GM23248 (cell line): ENCODE results near the gene NKIRAS1. TPM values are rescaled to one million over a fixed set of nuclear protein-coding genes. Genes with fewer than 3 reads are reported as not detected.
A peak's percentile ranks its signal among the peaks of the same experiment; 100 is the strongest.

Experiments used
- DNase-seq: peaks from one replicate; pipeline ENCODE4 v3.0.0-alpha.2; 2015
- H2AFZ ChIP-seq: fragments of 200-600 bp; sonication (generic); 2 replicates; pipeline ENCODE4 v1.6.1; 2016; ENCODE audit warnings: antibody characterized with exemption
- H3F3A ChIP-seq: fragments of 200-600 bp; sonication (generic); 2 replicates; pipeline ENCODE4 v1.6.1; 2016; ENCODE audit warnings: mild to moderate bottlenecking, antibody characterized with exemption, mixed run types; ENCODE audit not compliant: insufficient read depth
- H3K27ac ChIP-seq: fragments of 200-600 bp; sonication (generic); 2 replicates; pipeline ENCODE4 v1.5.1; 2016; ENCODE audit warnings: mild to moderate bottlenecking
- H3K27me3 ChIP-seq: fragments of 200-600 bp; sonication (generic); replicated peaks from 2 replicates; pipeline ENCODE4 v1.6.1; 2016; ENCODE audit warnings: mild to moderate bottlenecking; ENCODE audit not compliant: insufficient read depth
- H3K36me3 ChIP-seq: fragments of 200-600 bp; sonication (generic); 2 replicates; pipeline ENCODE4 v1.6.1; 2016; ENCODE audit warnings: low read depth, mild to moderate bottlenecking
- H3K4me1 ChIP-seq: fragments of 200-600 bp; sonication (generic); 2 replicates; pipeline ENCODE4 v1.6.1; 2016; ENCODE audit warnings: mild to moderate bottlenecking; ENCODE audit not compliant: insufficient read depth
- H3K4me2 ChIP-seq: fragments of 200-600 bp; sonication (generic); one replicate; pipeline ENCODE4 v1.6.1; 2016; ENCODE audit warnings: mild to moderate bottlenecking; ENCODE audit not compliant: unreplicated experiment
- H3K4me3 ChIP-seq: fragments of 200-600 bp; sonication (generic); 2 replicates; pipeline ENCODE4 v1.5.1; 2016; ENCODE audit warnings: mild to moderate bottlenecking
- H3K79me2 ChIP-seq: fragments of 200-600 bp; sonication (generic); 2 replicates; pipeline ENCODE4 v1.6.1; 2016; ENCODE audit warnings: mild to moderate bottlenecking; ENCODE audit not compliant: insufficient read depth
- H3K9ac ChIP-seq: fragments of 200-600 bp; sonication (generic); 2 replicates; pipeline ENCODE4 v1.6.1; 2016; ENCODE audit warnings: mild to moderate bottlenecking
- H3K9me2 ChIP-seq: fragments of 200-600 bp; sonication (generic); 2 replicates; pipeline ENCODE4 v1.6.1; 2016; ENCODE audit warnings: mixed run types, mild to moderate bottlenecking, moderate library complexity; ENCODE audit not compliant: insufficient read depth
- H3K9me3 ChIP-seq: fragments of 200-600 bp; sonication (generic); one replicate; pipeline ENCODE4 v1.6.1; 2017; ENCODE audit warnings: low read depth
- H4K20me1 ChIP-seq: fragments of 200-600 bp; sonication (generic); 2 replicates; pipeline ENCODE4 v1.6.0; 2016; ENCODE audit not compliant: insufficient read depth
- EZH2 ChIP-seq: fragments of 200-600 bp; sonication (generic); IDR thresholded peaks from 2 replicates; pipeline ENCODE4 v1.6.1; 2018; ENCODE audit warnings: antibody characterized with exemption, mild to moderate bottlenecking; ENCODE audit not compliant: insufficient read depth, poor library complexity, severe bottlenecking
- EZH2phosphoT487 ChIP-seq: fragments of 200-600 bp; sonication (generic); IDR thresholded peaks from 2 replicates; pipeline ENCODE4 v1.6.1; 2018; ENCODE audit warnings: antibody characterized with exemption, moderate library complexity, mild to moderate bottlenecking, low read depth; ENCODE audit not compliant: insufficient read depth
- WGBS, 2 experiments: methylation state at CpG; one replicate each; pipeline ENCODE4 v1.1.6; 2015 to 2017; ENCODE audit warnings: low lambda C conversion rate in 2 of 2, low coverage in 1 of 2; ENCODE audit errors: missing lambda C conversion rate in 2 of 2; 5-methylcytosine and 5-hydroxymethylcytosine counted together
- in situ Hi-C: fragments of 300-500 bp; cut with MboI; formaldehyde crosslinking; loops from 2 replicates; pipeline ENCODE4 v1.15.0; 2020
- polyA plus RNA-seq: library from polyadenylated mRNA; unstranded; fragments of >200 nt; fragmentation: Nextera tagmentation; extraction: Ambion mirVana; gene quantifications from 2 replicates; pipeline ENCODE4 v1.2.1, GENCODE V29; 2016
- total RNA-seq: library from RNA; depleted of rRNA; stranded (reverse); fragments of >200 nt; shearing (Covaris generic); gene quantifications from 2 replicates; pipeline ENCODE4 v1.2.3, GENCODE V29; 2014; rRNA removed

NKIRAS1 gene
- total RNA-seq (15.0 and 18.5 TPM in 2 replicates), polyA plus RNA-seq (17.2 and 18.9 TPM in 2 replicates)

DNA sequence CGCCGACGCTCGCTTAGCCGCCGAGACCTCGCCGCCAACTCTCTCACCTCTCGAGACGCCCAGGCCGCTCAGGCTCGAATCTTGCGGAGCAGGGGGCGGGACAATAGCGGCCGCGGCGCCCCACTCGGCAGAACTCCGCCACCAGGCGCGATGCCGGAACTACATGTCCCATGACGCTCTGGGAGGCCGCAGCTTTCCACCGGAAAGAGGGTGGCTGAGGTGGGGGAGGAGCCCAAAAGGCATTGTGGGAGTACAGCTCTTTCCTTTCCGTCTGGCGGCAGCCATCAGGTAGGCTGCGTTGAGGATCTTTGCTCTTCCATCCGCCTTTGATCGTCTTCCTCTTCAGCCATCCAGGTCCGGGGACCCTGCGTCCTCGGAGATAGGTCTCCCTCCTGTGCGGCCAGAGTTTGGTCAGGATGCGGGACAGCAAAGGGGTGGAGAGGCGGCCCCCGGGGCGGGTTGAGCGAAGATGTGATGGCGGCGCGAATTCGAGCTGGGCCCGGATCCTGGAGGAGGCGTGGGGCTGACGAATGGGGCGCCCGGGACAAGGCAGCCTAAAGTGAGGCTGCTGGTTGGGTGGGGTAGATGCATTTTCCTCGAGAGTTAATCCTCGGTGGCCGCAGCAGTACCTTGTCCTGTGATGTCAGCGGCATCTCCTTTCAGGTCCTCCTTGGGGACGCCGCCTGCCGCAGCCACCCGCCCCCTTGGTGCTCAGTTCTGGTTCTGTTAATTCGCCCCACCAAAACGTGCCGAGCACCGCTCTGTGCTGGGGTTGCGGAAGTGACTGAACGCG, at the start of gene NKIRAS1, which contains the start of gene RPL15:
TSS of gene NKIRAS1 (minus strand) at position 105 of the 793 bp plus-strand sequence. CDS start 6,086 bp downstream, outside the sequence.
TSS of gene RPL15 (plus strand) at position 247 of the 793 bp plus-strand sequence. CDS start 728 bp downstream, outside the sequence.
- no peaks in the 10 kb centered on the region for H3K27me3 ChIP-seq
- peak within 1 kb of the TSS; percentile 96 for H3K9ac ChIP-seq
- H2AFZ ChIP-seq, result peak within 1 kb of the TSS; percentile 93
- H3K4me1 ChIP-seq, result peaks cover 32% of the 10 kb centered on the region
- peak within 1 kb of the TSS; percentile 100 for H3K4me2 ChIP-seq
- peaks cover 59% of the 10 kb centered on the region for H3F3A ChIP-seq
- peaks cover 31% of the 10 kb centered on the region for H3K36me3 ChIP-seq
- 1% methylated on average over 58 to 64 of the region's 64 CpGs for WGBS, 2 experiments
- no peaks in the 10 kb centered on the region for H3K9me3 ChIP-seq
- H3K79me2 ChIP-seq, result peaks cover 72% of the 10 kb centered on the region
- no peaks in the 10 kb centered on the region for H3K9me2 ChIP-seq
- peaks cover 17% of the 10 kb centered on the region for H4K20me1 ChIP-seq
- TF ChIP-seq EZH2phosphoT487, result no peak
- TF ChIP-seq EZH2, result no peak
- peak within 1 kb of the TSS; percentile 80 for H3K27ac ChIP-seq
- in situ Hi-C loops, result no loop called here
- H3K4me3 ChIP-seq, result peak within 1 kb of the TSS; percentile 95
- peak; percentile 99 for DNase-seq

DNA sequence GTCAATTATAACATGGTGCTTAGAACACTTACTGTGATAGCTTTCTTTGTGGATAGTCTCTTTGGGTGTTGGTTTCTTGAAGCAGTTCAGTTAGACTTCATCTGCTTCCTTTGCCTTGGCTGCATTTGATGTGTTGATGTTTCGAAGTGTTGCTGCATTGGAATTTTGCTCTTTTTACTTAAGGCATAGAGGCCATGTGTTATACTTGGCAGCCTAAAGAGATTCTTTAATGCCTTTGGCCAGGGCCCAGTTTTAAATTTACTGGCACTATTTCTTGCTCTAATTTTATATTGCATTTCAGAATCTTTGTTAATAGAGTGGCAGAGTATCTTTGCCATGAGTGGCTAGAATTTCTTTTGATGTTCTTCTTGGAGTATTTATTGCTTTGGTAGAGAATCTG, 49.5 kb upstream of the NKIRAS1 start:
- Histone ChIP-seq H3K9ac (no peak overlapping the region), H3F3A (peaks cover 19% of the 10 kb centered on the region), H3K9me3 (no peaks in the 10 kb centered on the region), H2AFZ (no peak overlapping the region), H4K20me1 (no peaks in the 10 kb centered on the region), H3K4me3 (no peak overlapping the region), H3K4me1 (peaks cover 29% of the 10 kb centered on the region), H3K4me2 (no peak overlapping the region), H3K27ac (no peak overlapping the region), H3K36me3 (peaks cover 21% of the 10 kb centered on the region), H3K27me3 (no peaks in the 10 kb centered on the region), H3K79me2 (peaks cover 28% of the 10 kb centered on the region), H3K9me2 (no peaks in the 10 kb centered on the region)
- no peak for DNase-seq
- WGBS, 2 experiments, result 86 to 87% methylated on average over 1 of the region's 1 CpG
- TF ChIP-seq EZH2phosphoT487 (no peak), EZH2 (no peak)
- in situ Hi-C loops, result no loop called here

DNA sequence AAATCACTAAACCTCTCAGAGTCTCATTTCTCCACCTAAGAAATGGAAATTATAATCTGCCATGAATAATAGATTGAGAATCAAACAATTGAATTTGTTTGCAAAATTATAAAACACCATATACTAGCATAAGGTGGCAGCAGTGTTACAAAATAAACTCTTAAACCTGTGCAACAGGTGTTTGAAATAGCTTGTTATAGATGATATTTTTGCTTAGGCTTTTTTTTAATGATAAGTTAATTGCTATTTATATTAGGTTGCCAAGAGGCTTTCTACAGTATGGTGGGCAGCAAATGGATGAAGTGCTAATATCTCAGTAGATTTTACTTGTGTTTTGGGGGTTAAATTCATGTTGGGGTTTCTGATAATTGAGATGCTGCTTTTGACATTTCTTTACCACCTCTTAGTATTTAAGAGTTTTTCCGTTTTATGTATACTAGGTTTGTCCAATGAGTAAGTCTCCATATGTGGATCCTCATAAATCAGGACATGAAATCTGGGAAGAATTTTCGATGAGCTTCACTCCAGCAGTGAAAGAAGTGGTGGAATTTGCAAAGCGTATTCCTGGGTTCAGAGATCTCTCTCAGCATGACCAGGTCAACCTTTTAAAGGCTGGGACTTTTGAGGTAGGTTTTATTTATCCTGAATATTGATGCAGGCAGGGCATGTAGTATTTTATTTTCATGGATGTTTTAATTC, 47.9 kb upstream of the NKIRAS1 start:
- Histone ChIP-seq H3K4me1 (peaks cover 33% of the 10 kb centered on the region), H3K27me3 (no peaks in the 10 kb centered on the region), H3K9me3 (no peaks in the 10 kb centered on the region), H2AFZ (no peak overlapping the region), H3K36me3 (peaks cover 21% of the 10 kb centered on the region), H3F3A (peaks cover 22% of the 10 kb centered on the region), H3K9ac (no peak overlapping the region), H3K79me2 (peaks cover 28% of the 10 kb centered on the region), H3K4me2 (no peak overlapping the region), H3K9me2 (no peaks in the 10 kb centered on the region), H3K4me3 (no peak overlapping the region), H3K27ac (no peak overlapping the region), H4K20me1 (no peaks in the 10 kb centered on the region)
- no peak for DNase-seq
- 61 to 66% methylated on average over 3 of the region's 3 CpGs for WGBS, 2 experiments
- in situ Hi-C loops, result no loop called here
- TF ChIP-seq EZH2 (no peak), EZH2phosphoT487 (no peak)

DNA sequence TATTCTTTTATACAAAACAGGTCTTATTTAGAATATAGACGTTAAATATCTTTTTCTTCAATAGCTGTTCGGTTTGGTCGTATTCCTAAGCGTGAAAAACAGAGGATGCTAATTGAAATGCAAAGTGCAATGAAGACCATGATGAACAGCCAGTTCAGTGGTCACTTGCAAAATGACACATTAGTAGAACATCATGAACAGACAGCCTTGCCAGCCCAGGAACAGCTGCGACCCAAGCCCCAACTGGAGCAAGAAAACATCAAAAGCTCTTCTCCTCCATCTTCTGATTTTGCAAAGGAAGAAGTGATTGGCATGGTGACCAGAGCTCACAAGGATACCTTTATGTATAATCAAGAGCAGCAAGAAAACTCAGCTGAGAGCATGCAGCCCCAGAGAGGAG, 45.1 kb upstream of the NKIRAS1 start:
- H3K9ac ChIP-seq, result no peak overlapping the region
- no peak overlapping the region for H3K27ac ChIP-seq
- H3K9me3 ChIP-seq, result no peaks in the 10 kb centered on the region
- no peak overlapping the region for H2AFZ ChIP-seq
- DNase-seq, result no peak
- TF ChIP-seq EZH2phosphoT487 (no peak), EZH2 (no peak)
- H3F3A ChIP-seq, result peaks cover 37% of the 10 kb centered on the region
- peaks cover 34% of the 10 kb centered on the region for H3K79me2 ChIP-seq
- H3K9me2 ChIP-seq, result no peaks in the 10 kb centered on the region
- H3K27me3 ChIP-seq, result no peaks in the 10 kb centered on the region
- no peak overlapping the region for H3K4me3 ChIP-seq
- peaks cover 35% of the 10 kb centered on the region for H3K4me1 ChIP-seq
- no peaks in the 10 kb centered on the region for H4K20me1 ChIP-seq
- in situ Hi-C loops, result no loop called here
- H3K4me2 ChIP-seq, result no peak overlapping the region
- peaks cover 12% of the 10 kb centered on the region for H3K36me3 ChIP-seq
- 98 to 99% methylated on average over 5 of the region's 5 CpGs for WGBS, 2 experiments
